HepG2 (cell line): ENCODE data around the gene TRAPPC3. TPM values are rescaled to one million over a fixed set of nuclear protein-coding genes. Genes with fewer than 3 reads are reported as not detected.

Experiments
- BRD4 ChIP-seq: sonication (generic); formaldehyde crosslinking; IDR thresholded peaks from 2 replicates; pipeline ENCODE4 v1.4.0; 2020; ENCODE audit warnings: missing genetic modification reagents
- FOXO1 ChIP-seq: sonication (generic); formaldehyde crosslinking; IDR thresholded peaks from 2 replicates; pipeline ENCODE4 v1.4.0; 2020; ENCODE audit warnings: missing genetic modification reagents
- KDM5B ChIP-seq: sonication (generic); formaldehyde crosslinking; IDR thresholded peaks from 2 replicates; pipeline ENCODE4 v1.4.0; 2020; ENCODE audit warnings: missing genetic modification reagents, mild to moderate bottlenecking, borderline replicate concordance
- KMT2A ChIP-seq: sonication (generic); formaldehyde crosslinking; IDR thresholded peaks from 2 replicates; pipeline ENCODE4 v1.4.0; 2020; ENCODE audit warnings: missing genetic modification reagents
- MEIS2 ChIP-seq: sonication (generic); formaldehyde crosslinking; IDR thresholded peaks from 2 replicates; pipeline ENCODE4 v1.9.0; 2021; ENCODE audit warnings: mild to moderate bottlenecking, missing genetic modification reagents
- NCOA1 ChIP-seq: sonication (generic); formaldehyde crosslinking; IDR thresholded peaks from 2 replicates; pipeline ENCODE4 v1.9.0; 2021; ENCODE audit warnings: missing genetic modification reagents
- NFE2L1 ChIP-seq: sonication (generic); formaldehyde crosslinking; IDR thresholded peaks from 2 replicates; pipeline ENCODE4 v1.4.0; 2020; ENCODE audit warnings: missing genetic modification reagents, mild to moderate bottlenecking, borderline replicate concordance
- NFYB ChIP-seq: sonication (generic); formaldehyde crosslinking; IDR thresholded peaks from 2 replicates; pipeline ENCODE4 v1.4.0; 2020; ENCODE audit warnings: missing genetic modification reagents
- PAF1 ChIP-seq: IDR thresholded peaks from 2 replicates; pipeline ENCODE4 v1.6.1; 2016; ENCODE audit warnings: missing genetic modification reagents, missing compliant biosample characterization
- REL ChIP-seq: sonication (generic); formaldehyde crosslinking; conservative IDR thresholded peaks from 2 replicates; pipeline ENCODE4 v1.8.0; 2022; ENCODE audit warnings: mild to moderate bottlenecking, missing genetic modification reagents, moderate library complexity
- SALL2 ChIP-seq: sonication (generic); formaldehyde crosslinking; IDR thresholded peaks from 2 replicates; pipeline ENCODE4 v1.8.1; 2023; ENCODE audit warnings: mild to moderate bottlenecking, missing genetic modification reagents, inconsistent platforms
- STAT5B ChIP-seq: sonication (generic); formaldehyde crosslinking; IDR thresholded peaks from 2 replicates; pipeline ENCODE4 v1.4.0; 2020; ENCODE audit warnings: missing genetic modification reagents
- TCF7L2 ChIP-seq: IDR thresholded peaks from 2 replicates; pipeline ENCODE4 v1.6.1; 2011; ENCODE audit warnings: mild to moderate bottlenecking, low read depth, low read length, moderate library complexity
- ZBTB3 ChIP-seq: sonication (generic); formaldehyde crosslinking; IDR thresholded peaks from 2 replicates; pipeline ENCODE4 v1.4.0; 2020; ENCODE audit warnings: low read depth, mild to moderate bottlenecking, moderate library complexity, missing genetic modification reagents, borderline replicate concordance
- ZNF138 ChIP-seq: sonication (generic); formaldehyde crosslinking; IDR thresholded peaks from 2 replicates; pipeline ENCODE4 v1.5.0; 2020; ENCODE audit warnings: mild to moderate bottlenecking, low read depth, missing genetic modification reagents
- ZNF282 ChIP-seq: fragments of 450-650 bp; IDR thresholded peaks from 2 replicates; pipeline ENCODE4 v1.6.1; 2018; ENCODE audit not compliant: partially characterized antibody
- ZNF34 ChIP-seq: sonication (generic); formaldehyde crosslinking; IDR thresholded peaks from 2 replicates; pipeline ENCODE4 v1.4.0; 2020; ENCODE audit warnings: mild to moderate bottlenecking, missing genetic modification reagents, borderline replicate concordance
- ZNF564 ChIP-seq: sonication (generic); formaldehyde crosslinking; IDR thresholded peaks from 2 replicates; pipeline ENCODE4 v1.8.1; 2023; ENCODE audit warnings: mild to moderate bottlenecking, missing genetic modification reagents
- ZNF614 ChIP-seq: IDR thresholded peaks from 2 replicates; pipeline ENCODE4 v1.6.1; 2018; ENCODE audit warnings: missing biosample characterization, missing genetic modification reagents, inconsistent platforms, borderline replicate concordance
- ZNF788 ChIP-seq: sonication (generic); formaldehyde crosslinking; IDR thresholded peaks from 2 replicates; pipeline ENCODE4 v1.5.0; 2020; ENCODE audit warnings: mild to moderate bottlenecking, missing genetic modification reagents, borderline replicate concordance
- polyA plus RNA-seq, 8 experiments: library from polyadenylated mRNA; depleted of rRNA in 3 of 8; stranded (reverse) in 7 of 8; unstranded in 1 of 8; fragments of >200 nt; fragmentation: Illumina TruSeq in 4 of 8; extraction: Trizol in 4 of 8; gene quantifications; 2 replicates each; pipeline versions ENCODE4 v1.2.1 to v1.2.3, GENCODE V29; 2011 to 2016; ENCODE audit warnings: low read depth in 4 of 8, missing spikeins in 1 of 8, mixed read lengths in 1 of 8; ENCODE audit not compliant: insufficient read depth in 1 of 8
- total RNA-seq, 5 experiments: library from RNA; depleted of rRNA; stranded (reverse); fragments of >200 nt; fragmentation: Illumina TruSeq; extraction: Trizol; gene quantifications; 2 replicates each; pipeline ENCODE4 v1.2.3, GENCODE V29; 2016; ENCODE audit warnings: low read depth in 1 of 5
- TF ChIP-seq, protein P1 (sequence below): sonication (generic); formaldehyde crosslinking; conservative IDR thresholded peaks from 2 replicates; pipeline ENCODE4 v1.4.0; 2020; ENCODE audit warnings: mild to moderate bottlenecking, missing genetic modification reagents, moderate library complexity
- TF ChIP-seq, protein P2 (sequence below): sonication (generic); formaldehyde crosslinking; IDR thresholded peaks from 2 replicates; pipeline ENCODE4 v1.5.0; 2020; ENCODE audit warnings: missing genetic modification reagents
- TF ChIP-seq, protein P3 (sequence below): IDR thresholded peaks from 2 replicates; pipeline ENCODE4 v1.6.1; 2016; ENCODE audit warnings: low read depth

The TRAPPC3 gene
- total and polyA plus RNA-seq, 2 of the 13 experiments (the other 11 are each of a cell fraction or from before 2014, with no cell fraction given): 53.7 to 62.4 TPM

DNA sequence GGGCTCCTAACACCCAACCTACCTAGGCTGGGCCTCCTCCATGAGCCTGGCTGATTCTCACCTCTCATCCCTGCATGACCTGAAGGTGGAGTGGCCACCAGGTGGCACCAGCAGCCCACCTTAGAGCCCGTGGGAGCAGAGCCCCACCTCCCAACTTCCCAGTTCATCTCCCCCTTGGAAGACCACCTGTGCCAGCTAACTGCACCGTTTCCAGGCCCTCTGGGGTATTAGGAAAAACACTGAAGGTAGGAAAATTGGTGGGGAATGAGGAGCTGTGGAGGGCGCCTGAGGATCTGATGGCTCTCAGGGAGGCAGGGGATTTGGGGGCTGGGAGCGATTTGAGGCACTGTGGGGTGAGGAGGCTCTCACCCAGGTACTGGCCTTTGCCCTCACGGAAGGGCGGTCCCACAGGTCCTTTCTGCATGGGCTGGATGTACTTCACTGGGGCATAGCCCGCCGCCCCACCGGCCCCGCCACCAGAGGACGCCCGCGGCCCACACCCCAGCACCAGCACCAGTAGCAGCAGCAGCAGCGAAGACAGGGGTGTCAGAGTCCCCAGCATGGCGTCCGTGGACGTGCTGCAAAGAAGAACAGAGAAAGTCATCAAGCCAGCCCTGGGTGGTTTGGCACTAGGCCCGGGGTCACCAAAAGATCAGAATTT lies 49.5 kb downstream of the TRAPPC3 start (continued):
- TF ChIP-seq NCOA1: no peak
- no peak for TF ChIP-seq STAT5B (CRISPR knock-in tag)
- TF ChIP-seq TCF7L2: no peak
- TF ChIP-seq ZNF282: no peak
- no peak for TF ChIP-seq ZNF564
- TF ChIP-seq ZBTB3 (CRISPR knock-in tag): no peak
- 0 out of 2 replicates have a peak, but pooled peaks have one; percentile 63 for TF ChIP-seq ZNF34 (CRISPR knock-in tag)
- no peak for TF ChIP-seq MEIS2 (CRISPR knock-in tag)
- no peak for TF ChIP-seq SALL2 (CRISPR knock-in tag)
- TF ChIP-seq BRD4 (CRISPR knock-in tag): no peak
- 0 out of 2 replicates have a peak, but pooled peaks have one; percentile 25 for TF ChIP-seq KDM5B
- TF ChIP-seq NFYB (CRISPR knock-in tag): no peak
- TF ChIP-seq, protein P1, sequence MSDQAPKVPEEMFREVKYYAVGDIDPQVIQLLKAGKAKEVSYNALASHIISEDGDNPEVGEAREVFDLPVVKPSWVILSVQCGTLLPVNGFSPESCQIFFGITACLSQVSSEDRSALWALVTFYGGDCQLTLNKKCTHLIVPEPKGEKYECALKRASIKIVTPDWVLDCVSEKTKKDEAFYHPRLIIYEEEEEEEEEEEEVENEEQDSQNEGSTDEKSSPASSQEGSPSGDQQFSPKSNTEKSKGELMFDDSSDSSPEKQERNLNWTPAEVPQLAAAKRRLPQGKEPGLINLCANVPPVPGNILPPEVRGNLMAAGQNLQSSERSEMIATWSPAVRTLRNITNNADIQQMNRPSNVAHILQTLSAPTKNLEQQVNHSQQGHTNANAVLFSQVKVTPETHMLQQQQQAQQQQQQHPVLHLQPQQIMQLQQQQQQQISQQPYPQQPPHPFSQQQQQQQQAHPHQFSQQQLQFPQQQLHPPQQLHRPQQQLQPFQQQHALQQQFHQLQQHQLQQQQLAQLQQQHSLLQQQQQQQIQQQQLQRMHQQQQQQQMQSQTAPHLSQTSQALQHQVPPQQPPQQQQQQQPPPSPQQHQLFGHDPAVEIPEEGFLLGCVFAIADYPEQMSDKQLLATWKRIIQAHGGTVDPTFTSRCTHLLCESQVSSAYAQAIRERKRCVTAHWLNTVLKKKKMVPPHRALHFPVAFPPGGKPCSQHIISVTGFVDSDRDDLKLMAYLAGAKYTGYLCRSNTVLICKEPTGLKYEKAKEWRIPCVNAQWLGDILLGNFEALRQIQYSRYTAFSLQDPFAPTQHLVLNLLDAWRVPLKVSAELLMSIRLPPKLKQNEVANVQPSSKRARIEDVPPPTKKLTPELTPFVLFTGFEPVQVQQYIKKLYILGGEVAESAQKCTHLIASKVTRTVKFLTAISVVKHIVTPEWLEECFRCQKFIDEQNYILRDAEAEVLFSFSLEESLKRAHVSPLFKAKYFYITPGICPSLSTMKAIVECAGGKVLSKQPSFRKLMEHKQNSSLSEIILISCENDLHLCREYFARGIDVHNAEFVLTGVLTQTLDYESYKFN (CRISPR knock-in tag): no peak
- no peak for TF ChIP-seq NFE2L1 (CRISPR knock-in tag)
- no peak for TF ChIP-seq REL
- TF ChIP-seq ZNF138 (CRISPR knock-in tag): no peak
- TF ChIP-seq ZNF788: no peak
- no peak for TF ChIP-seq FOXO1
- TF ChIP-seq ZNF614 (CRISPR knock-in tag): peak; percentile 45; the same call in 1 of the 2 replicates
- TF ChIP-seq, protein P2, sequence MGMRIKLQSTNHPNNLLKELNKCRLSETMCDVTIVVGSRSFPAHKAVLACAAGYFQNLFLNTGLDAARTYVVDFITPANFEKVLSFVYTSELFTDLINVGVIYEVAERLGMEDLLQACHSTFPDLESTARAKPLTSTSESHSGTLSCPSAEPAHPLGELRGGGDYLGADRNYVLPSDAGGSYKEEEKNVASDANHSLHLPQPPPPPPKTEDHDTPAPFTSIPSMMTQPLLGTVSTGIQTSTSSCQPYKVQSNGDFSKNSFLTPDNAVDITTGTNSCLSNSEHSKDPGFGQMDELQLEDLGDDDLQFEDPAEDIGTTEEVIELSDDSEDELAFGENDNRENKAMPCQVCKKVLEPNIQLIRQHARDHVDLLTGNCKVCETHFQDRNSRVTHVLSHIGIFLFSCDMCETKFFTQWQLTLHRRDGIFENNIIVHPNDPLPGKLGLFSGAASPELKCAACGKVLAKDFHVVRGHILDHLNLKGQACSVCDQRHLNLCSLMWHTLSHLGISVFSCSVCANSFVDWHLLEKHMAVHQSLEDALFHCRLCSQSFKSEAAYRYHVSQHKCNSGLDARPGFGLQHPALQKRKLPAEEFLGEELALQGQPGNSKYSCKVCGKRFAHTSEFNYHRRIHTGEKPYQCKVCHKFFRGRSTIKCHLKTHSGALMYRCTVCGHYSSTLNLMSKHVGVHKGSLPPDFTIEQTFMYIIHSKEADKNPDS (CRISPR knock-in tag): no peak
- no peak for TF ChIP-seq KMT2A
- TF ChIP-seq, protein P3, sequence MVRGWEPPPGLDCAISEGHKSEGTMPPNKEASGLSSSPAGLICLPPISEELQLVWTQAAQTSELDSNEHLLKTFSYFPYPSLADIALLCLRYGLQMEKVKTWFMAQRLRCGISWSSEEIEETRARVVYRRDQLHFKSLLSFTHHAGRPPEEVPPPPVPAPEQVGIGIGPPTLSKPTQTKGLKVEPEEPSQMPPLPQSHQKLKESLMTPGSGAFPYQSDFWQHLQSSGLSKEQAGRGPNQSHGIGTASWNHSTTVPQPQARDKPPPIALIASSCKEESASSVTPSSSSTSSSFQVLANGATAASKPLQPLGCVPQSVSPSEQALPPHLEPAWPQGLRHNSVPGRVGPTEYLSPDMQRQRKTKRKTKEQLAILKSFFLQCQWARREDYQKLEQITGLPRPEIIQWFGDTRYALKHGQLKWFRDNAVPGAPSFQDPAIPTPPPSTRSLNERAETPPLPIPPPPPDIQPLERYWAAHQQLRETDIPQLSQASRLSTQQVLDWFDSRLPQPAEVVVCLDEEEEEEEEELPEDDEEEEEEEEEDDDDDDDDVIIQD: peak; percentile 53
- TF ChIP-seq PAF1: no peak
